Activated naive CD4-positive, alpha-beta T cell treated with anti-CD3 and anti-CD28 coated beads, Interleukin-2, amount 10 ng/mL, durations not matched to agents 7 days and 5 days (primary cell): ENCODE measurements around the gene SNAI3.

Experiments used
- CTCF ChIA-PET: fragments of 350-600 bp; sonication (Branson Sonifier 250); formaldehyde crosslinking; loops from one replicate; lab custom pipeline; 2021; ENCODE audit warnings: antibody characterized with exemption; lab: Charles Lee
- DNase-seq: peaks from one replicate; pipeline ENCODE4 v3.0.0-alpha.2; 2020
- H3K27ac Mint-ChIP-seq: one replicate; pipeline ENCODE4 v1.8.0; 2021; ENCODE audit warnings: mild to moderate bottlenecking, moderate library complexity, mixed read lengths
- H3K27me3 Mint-ChIP-seq: one replicate; pipeline ENCODE4 v1.8.0; 2021; ENCODE audit warnings: mild to moderate bottlenecking, mixed read lengths
- H3K36me3 Mint-ChIP-seq: one replicate; pipeline ENCODE4 v1.8.0; 2021; ENCODE audit warnings: mixed read lengths
- H3K4me1 Mint-ChIP-seq: one replicate; pipeline ENCODE4 v1.8.0; 2021; ENCODE audit warnings: mixed read lengths
- H3K4me3 Mint-ChIP-seq: one replicate; pipeline ENCODE4 v1.8.0; 2021; ENCODE audit warnings: mild to moderate bottlenecking, moderate library complexity, mixed read lengths
- H3K9me3 Mint-ChIP-seq: one replicate; pipeline ENCODE4 v1.8.0; 2021; ENCODE audit warnings: mixed read lengths

Gene SNAI3

DNA sequence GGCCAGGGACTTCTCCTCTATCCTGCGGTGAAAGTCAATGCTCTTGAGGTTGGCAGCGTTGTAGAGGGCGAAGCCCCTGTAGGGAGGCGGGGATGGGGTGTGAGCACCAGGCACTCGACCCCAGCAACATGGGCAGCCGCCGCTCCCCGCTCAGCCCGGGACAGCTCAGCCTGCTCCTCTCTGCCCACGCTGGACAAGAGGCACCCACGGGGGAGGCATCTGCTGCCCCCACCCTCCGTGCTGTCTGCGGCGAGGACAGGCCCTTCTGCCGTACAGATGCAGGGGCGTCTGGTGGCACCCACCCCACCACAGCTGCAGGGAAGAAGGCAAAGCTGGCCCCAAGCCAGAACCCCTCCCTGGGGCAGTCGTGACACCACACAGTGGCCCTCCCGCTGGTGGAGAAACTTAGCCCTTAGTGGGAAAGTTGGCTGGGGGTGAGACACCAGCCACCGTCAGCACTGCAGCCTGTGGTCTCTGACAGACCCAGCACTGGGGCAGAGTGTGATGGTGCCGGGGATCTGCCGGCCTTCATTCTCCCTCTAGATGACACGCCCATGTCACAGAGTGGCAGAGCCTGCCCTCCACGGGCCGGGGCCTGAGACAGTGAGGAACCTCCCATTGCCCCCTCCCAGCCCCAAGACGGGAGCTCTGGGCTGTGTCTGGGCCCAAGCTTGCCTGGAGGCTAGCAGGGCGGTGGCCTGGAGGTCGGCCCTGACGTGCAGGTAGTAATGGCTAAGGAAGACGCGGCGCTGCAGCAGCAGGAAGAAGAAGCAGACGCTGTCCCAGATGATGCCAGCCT lies 39.5 kb upstream of the SNAI3 start:
- CTCF ChIA-PET = no interaction called here

DNA sequence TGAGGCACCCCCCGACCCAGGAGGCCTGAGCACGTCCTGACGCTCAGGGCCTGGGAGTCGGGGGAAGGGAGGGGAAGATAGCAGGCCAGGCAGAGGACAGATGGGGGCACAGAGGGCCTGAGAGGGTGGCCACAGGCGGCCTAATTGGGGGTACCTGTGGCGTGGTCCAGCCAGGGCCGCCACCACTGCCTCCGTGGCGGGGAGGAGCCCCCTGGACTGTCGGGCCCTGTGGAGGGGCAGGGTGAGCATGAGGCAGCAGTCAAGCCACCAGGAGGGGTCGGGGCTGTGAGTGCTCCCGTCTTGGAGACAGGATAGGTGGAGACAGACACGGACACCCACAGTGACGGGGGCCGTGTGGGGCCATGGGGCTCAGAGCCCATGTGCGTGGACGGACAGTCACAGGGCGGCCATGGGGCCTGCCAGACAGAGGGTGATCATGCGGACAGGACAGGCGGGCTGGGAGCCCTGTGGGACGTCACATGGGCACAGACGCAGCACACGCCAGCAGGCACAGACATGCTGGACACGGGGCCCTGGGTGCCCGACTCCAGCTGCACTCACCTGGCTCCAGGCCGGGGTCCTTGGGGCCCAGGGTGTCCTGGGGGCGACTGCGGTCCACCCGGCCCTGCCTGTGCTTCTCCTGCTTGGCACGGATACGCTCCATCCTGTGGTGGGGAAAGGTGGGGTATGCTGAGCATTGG lies 38.7 kb upstream of the SNAI3 start:
- no peak overlapping the region for H3K27ac Mint-ChIP-seq
- H3K4me1 Mint-ChIP-seq = no peaks in the 10 kb centered on the region
- H3K27me3 Mint-ChIP-seq = no peaks in the 10 kb centered on the region
- CTCF ChIA-PET = no interaction called here
- no peak for DNase-seq
- H3K9me3 Mint-ChIP-seq = no peaks in the 10 kb centered on the region
- no peak overlapping the region for H3K4me3 Mint-ChIP-seq
- peaks cover 33% of the 10 kb centered on the region for H3K36me3 Mint-ChIP-seq

More for the DNA sequence above, 39.5 kb upstream of the SNAI3 start:
- H3K27ac Mint-ChIP-seq = peak overlapping the region; percentile 60
- H3K4me1 Mint-ChIP-seq = no peaks in the 10 kb centered on the region
- DNase-seq = no peak
- H3K4me3 Mint-ChIP-seq = no peak overlapping the region
- no peaks in the 10 kb centered on the region for H3K27me3 Mint-ChIP-seq
- H3K36me3 Mint-ChIP-seq = peaks cover 31% of the 10 kb centered on the region
- no peaks in the 10 kb centered on the region for H3K9me3 Mint-ChIP-seq

DNA sequence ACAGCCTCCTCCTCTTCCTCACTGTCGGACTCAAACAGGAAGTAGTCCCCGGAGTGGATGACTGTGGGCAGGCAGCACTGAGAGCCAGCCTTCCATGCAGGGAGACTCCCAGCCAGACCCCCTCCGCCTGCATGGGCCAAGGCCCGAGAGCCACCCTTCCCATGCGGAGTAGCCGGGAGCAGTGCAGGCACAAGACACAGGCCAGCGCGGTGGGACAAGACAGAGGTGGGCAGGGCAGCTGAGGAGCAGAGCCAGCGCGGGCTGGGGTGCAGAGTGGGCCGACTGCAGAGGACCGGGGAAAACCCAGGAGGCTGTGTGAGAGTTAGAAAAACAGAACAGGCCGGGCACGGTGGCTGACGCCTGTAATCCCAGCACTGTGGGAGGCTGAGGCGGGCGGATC lies 37.6 kb upstream of the SNAI3 start:
- peaks cover 39% of the 10 kb centered on the region for H3K36me3 Mint-ChIP-seq
- no peak overlapping the region for H3K4me3 Mint-ChIP-seq
- CTCF ChIA-PET = no interaction called here
- H3K27ac Mint-ChIP-seq = no peak overlapping the region
- no peaks in the 10 kb centered on the region for H3K27me3 Mint-ChIP-seq
- no peaks in the 10 kb centered on the region for H3K9me3 Mint-ChIP-seq
- no peak for DNase-seq
- H3K4me1 Mint-ChIP-seq = no peaks in the 10 kb centered on the region

DNA sequence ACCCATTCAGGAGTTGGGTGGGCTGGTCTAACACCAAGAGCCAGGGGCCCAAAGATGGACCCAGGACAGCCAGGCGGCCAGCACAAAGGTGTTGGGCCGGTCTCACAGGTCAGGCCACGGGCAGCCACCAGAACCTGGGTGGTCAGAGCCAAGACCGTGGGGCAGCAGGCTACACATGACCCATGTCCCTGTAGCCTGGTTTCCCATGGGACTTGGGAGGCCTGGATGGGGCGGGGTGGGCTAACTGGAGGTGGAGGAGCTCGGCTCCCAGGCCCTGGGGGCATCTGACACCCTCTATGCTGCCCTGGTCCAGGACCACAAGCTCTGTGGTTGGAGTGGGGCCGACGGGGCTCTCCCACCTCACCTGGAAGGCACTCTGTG lies 37.2 kb upstream of the SNAI3 start:
- peaks cover 43% of the 10 kb centered on the region for H3K36me3 Mint-ChIP-seq
- no peak overlapping the region for H3K4me3 Mint-ChIP-seq
- CTCF ChIA-PET = no interaction called here
- no peaks in the 10 kb centered on the region for H3K9me3 Mint-ChIP-seq
- no peaks in the 10 kb centered on the region for H3K4me1 Mint-ChIP-seq
- H3K27ac Mint-ChIP-seq = no peak overlapping the region
- H3K27me3 Mint-ChIP-seq = no peaks in the 10 kb centered on the region
- no peak for DNase-seq

DNA sequence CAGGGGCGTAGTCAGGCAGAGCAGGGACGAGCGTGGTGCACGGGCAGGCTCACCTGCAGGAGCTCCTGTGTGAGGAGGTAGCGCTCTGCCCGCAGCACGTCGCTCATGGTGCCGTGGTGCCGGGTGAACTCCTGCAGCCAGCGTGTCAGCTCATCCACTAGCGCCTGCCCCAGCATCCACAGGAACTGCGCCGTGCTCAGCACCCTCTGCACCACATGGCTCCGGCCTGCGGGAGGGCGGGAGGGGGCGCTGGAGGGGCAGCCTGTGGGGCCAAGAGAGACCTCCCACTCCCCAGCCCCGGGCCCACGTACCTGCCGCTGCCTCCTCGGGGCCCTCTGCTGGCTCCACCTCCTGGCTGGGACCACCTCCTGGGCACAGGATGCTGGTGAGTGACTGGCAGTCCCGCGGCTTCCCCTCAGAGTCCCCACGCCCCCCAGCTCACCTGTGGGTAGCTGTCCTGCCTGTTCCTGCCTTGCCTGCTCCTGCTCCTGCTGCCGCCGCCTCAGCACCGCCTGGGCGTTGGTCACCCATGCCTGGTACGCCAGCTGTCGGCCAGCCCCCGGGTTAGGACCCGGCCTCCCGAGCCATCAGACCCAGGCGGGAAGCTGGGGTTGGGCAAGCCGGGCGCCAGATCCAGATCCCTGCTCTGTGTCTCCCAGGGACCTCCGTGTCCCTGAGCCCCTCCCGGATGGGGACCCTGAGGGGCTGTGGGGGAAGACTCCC lies 36.6 kb upstream of the SNAI3 start:
- Mint-ChIP-seq H3K27ac (no peak overlapping the region), H3K4me1 (no peaks in the 10 kb centered on the region), H3K36me3 (peaks cover 44% of the 10 kb centered on the region), H3K4me3 (no peak overlapping the region), H3K27me3 (no peaks in the 10 kb centered on the region), H3K9me3 (no peaks in the 10 kb centered on the region)
- no peak for DNase-seq
- CTCF ChIA-PET = no interaction called here

DNA sequence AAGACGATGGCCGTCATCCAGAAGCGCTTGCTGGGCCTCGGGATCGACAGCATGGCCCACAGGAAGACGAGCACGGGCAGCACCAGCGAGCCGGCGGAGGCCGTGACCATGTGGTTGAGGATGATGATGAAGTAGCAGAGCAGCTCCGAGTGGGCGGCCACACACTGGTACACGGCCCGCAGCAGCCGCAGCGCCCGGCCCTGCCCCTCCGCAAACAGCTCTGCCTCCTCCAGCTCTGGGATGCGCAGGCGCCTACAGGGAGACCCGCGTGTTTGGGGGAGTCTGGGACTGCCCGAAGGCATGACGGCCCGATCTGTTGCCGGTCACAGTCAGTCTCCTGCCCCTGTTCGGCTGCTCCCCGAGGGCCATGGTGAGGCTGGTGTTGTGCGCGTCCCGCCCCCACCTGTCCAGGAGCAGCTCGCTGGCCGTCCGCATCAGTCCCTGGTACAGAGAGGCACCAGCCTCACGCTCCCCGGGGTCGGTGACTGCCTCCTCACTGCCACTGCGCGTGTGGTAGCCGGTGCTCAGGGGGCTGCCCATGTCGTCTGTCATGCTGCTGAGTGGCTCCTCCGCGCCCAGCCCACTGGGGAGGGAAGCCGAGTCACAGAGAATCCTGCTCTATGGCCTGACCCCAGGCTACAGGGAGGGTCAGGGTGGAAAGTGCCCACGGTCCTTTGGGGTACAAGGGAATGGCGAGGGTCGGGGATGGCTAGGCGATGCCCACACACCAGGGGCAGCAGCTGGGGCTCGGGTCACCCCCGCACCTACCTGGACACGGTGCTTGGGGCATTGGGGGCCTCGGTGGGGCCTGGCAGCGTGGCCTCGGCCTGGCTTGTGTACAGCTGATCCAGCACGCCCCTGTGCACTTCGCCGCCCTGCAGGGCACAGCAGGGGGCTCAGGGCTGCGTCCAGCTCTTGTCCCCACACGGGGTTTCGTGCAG lies 35.8 kb upstream of the SNAI3 start:
- Mint-ChIP-seq H3K4me1 (no peaks in the 10 kb centered on the region), H3K4me3 (no peak overlapping the region), H3K36me3 (peaks cover 46% of the 10 kb centered on the region), H3K27me3 (no peaks in the 10 kb centered on the region), H3K9me3 (no peaks in the 10 kb centered on the region), H3K27ac (no peak overlapping the region)
- no peak for DNase-seq
- CTCF ChIA-PET = interaction anchor here (1.1 kb wide), 1 partner anchor 15 kb away, joined by 3 read pairs; no protein-coding TSS in a partner anchor

DNA sequence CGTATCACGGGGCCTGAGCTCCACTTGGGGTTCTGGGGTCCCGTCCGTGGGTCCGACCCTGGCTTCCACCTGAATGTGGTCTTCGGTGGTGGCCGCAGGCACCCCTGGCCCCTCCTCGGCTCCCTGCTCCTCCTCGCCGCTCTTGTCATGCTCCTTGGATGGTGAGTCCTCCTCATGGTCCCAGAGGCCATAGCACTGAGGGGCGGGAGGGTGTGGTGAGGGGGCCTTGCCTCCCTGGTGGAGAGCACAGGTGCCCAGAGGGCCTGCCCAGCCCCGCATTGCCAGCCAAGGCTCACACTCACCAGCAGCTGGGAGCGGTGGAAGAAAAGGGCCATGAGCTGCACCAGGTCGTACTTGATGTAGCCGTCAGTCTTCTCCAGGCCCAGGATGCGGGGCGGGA lies 34.9 kb upstream of the SNAI3 start:
- no peak for DNase-seq
- Mint-ChIP-seq H3K4me1 (no peaks in the 10 kb centered on the region), H3K36me3 (peaks cover 48% of the 10 kb centered on the region), H3K9me3 (no peaks in the 10 kb centered on the region), H3K27me3 (no peaks in the 10 kb centered on the region), H3K27ac (peak overlapping the region; percentile 14), H3K4me3 (no peak overlapping the region)
- CTCF ChIA-PET = interaction anchor here (1.1 kb wide), 1 partner anchor 16 kb away, joined by 3 read pairs; no protein-coding TSS in a partner anchor

DNA sequence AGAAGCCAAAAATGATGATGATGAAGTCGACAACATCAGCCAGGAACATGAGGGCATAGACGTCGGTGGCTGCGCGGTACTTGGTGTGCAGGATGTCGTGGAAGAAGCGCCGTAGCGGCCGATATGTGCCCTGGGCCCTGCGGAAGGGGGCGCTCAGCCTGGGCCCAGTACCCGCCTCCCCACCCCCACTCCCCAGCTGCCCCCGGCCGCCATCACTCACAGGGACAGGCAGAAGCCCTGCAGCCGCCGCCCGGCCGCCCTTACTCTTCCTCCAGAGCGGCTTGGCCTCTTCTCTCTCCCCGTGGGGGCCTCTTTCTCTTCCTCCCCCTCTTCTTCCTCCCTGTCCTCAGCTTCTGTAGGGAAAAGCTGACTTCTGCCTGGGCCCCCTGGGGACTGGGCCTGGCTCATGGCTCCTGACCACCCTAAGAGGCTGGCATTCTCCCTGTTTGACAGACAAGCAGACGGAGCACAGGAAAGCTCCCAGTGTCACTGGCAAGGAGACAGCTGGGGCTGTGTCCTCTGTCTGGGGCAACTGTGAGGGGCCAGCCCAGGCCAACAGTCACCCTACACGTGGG lies 34.2 kb upstream of the SNAI3 start:
- H3K36me3 Mint-ChIP-seq = peaks cover 44% of the 10 kb centered on the region
- DNase-seq = no peak
- H3K27me3 Mint-ChIP-seq = no peaks in the 10 kb centered on the region
- no peaks in the 10 kb centered on the region for H3K9me3 Mint-ChIP-seq
- peak overlapping the region; percentile 73 for H3K27ac Mint-ChIP-seq
- CTCF ChIA-PET = no interaction called here
- H3K4me3 Mint-ChIP-seq = no peak overlapping the region
- no peaks in the 10 kb centered on the region for H3K4me1 Mint-ChIP-seq

DNA sequence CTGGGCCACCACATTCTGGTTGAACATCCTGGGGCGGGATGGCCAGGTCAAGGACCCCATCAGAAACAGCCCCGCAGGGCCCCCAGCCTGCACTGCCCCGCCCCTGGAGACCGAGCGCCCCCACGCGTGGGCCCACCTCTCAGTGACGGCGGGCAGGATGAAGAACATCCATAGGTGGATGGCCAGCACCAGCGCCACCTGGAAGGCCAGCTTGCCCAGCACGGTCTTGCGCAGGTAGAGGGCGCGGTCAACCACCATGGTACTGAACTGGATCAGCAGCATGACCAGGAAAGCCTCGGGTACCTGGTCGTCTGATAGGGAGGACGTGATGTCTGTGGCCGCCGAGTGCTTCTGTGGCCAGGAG lies 33.6 kb upstream of the SNAI3 start:
- H3K4me3 Mint-ChIP-seq = no peak overlapping the region
- no peaks in the 10 kb centered on the region for H3K4me1 Mint-ChIP-seq
- H3K27me3 Mint-ChIP-seq = no peaks in the 10 kb centered on the region
- H3K27ac Mint-ChIP-seq = peak overlapping the region; percentile 37
- peaks cover 41% of the 10 kb centered on the region for H3K36me3 Mint-ChIP-seq
- CTCF ChIA-PET = no interaction called here
- no peaks in the 10 kb centered on the region for H3K9me3 Mint-ChIP-seq
- no peak for DNase-seq

DNA sequence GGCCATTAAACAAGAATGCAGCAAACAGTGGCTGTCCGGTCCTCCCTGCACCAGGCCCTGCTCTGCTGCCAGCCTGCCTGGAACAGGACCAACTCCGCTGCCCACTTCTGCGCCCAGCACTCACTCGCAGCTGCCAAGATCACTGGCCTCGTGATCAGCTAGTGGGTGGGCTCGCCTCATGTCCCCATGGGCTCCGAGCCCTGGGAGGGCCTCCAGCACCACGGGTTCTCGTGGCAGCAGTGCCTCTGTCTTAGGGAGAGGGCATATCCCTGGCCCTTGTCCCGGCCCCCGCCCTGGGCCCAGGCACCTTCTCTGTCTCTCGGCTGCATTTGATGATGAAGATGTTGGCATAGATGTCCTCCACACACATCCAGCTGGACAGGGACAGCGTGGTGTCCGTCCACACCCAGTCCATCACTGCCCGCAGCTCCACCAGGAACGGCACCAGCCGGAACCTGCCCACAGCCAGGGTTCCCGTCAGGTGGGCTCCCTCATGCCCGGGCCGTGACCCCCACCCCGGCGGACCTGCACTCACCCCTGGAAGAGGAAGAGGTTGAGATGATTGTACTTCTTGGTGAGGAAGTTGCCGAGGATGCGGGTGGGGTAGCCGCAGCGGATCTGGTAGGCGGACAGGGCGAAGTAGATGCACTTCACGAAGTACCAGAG lies 33.1 kb upstream of the SNAI3 start:
- no peaks in the 10 kb centered on the region for H3K27me3 Mint-ChIP-seq
- H3K9me3 Mint-ChIP-seq = no peaks in the 10 kb centered on the region
- CTCF ChIA-PET = interaction anchor here (1.0 kb wide), 1 partner anchor 18 kb away, joined by 4 read pairs; no protein-coding TSS in a partner anchor
- no peak for DNase-seq
- no peaks in the 10 kb centered on the region for H3K4me1 Mint-ChIP-seq
- H3K36me3 Mint-ChIP-seq = peaks cover 38% of the 10 kb centered on the region
- no peak overlapping the region for H3K4me3 Mint-ChIP-seq
- peak overlapping the region; percentile 17 for H3K27ac Mint-ChIP-seq

DNA sequence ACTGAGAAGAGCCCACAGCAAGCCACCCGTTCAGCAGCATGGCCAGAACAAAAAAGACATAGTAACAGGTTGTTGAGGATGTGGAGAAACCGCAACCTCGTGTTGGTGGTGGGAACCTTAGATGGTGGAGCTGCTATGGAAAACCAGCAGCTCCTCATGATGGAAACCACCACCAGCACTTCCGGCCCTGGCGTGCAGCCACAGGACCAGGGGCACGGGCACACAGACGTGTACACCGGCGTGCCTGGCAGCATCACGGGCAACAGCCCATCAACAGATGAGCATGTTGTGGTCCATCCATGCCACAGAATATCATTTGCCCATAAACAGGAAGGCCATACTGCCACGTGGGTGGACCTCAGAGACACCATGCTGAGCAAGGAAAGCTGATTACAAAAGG lies 31.9 kb upstream of the SNAI3 start:
- Mint-ChIP-seq H3K27me3 (no peaks in the 10 kb centered on the region), H3K36me3 (peaks cover 33% of the 10 kb centered on the region), H3K4me3 (no peak overlapping the region), H3K9me3 (no peaks in the 10 kb centered on the region), H3K4me1 (no peaks in the 10 kb centered on the region), H3K27ac (no peak overlapping the region)
- DNase-seq = no peak
- CTCF ChIA-PET = interaction anchor here (1.0 kb wide), 1 partner anchor 19 kb away, joined by 4 read pairs; no protein-coding TSS in a partner anchor

DNA sequence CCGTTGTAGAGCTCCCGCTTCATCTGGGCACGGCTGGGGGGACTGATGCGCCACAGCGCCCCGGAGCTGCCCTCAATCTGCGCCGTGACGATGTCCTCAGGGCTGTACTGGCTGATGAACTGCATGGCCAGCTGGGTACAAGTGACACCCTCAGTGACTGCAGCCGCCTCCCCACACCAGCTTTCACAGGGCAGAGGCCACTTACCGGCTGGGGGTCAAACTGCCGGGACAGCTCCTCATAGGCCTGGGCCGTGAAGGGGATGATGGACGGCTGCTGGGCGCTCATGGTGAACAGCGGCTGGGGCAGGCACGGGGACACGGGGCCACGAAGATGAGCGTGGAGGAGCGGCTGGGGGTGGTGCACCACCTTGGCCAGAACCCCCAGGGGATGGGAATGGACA lies 30.3 kb upstream of the SNAI3 start:
- Mint-ChIP-seq H3K36me3 (peaks cover 31% of the 10 kb centered on the region), H3K4me3 (no peak overlapping the region), H3K27ac (no peak overlapping the region), H3K9me3 (no peaks in the 10 kb centered on the region), H3K27me3 (no peaks in the 10 kb centered on the region), H3K4me1 (no peaks in the 10 kb centered on the region)
- DNase-seq = no peak
- CTCF ChIA-PET = interaction anchor here (1.4 kb wide), 1 partner anchor 21 kb away, joined by 4 read pairs; no protein-coding TSS in a partner anchor

DNA sequence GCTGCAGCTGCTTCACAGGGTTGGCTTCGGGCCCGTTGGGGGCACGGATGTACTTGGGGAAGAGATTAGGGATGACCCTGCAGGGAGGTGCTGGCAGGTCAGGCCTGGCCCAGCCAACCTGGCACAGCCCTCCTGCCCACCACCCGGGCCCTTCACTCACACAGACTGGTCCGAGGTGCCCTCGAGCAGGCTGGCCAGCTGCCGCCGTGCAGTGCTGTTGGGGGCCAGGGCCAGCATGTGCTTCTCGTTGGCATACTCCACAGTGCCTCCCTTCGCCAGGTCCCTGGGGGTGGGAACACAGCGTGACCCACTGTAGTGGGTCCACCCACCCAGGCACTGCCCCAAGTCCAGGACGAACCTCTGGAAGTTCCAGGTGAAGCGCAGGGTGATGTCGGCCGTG lies 29.9 kb upstream of the SNAI3 start:
- CTCF ChIA-PET = interaction anchor here (1.4 kb wide), 1 partner anchor 21 kb away, joined by 4 read pairs; no protein-coding TSS in a partner anchor

More for the DNA sequence above, 29.9 kb upstream of the SNAI3 start:
- Mint-ChIP-seq H3K27me3 (no peaks in the 10 kb centered on the region), H3K4me1 (no peaks in the 10 kb centered on the region), H3K4me3 (no peak overlapping the region), H3K27ac (no peak overlapping the region), H3K9me3 (no peaks in the 10 kb centered on the region), H3K36me3 (peaks cover 31% of the 10 kb centered on the region)
- DNase-seq = no peak
